ENCODE measurements around the gene TMC6.

Gene TMC6

GRCh38 chr17:78105101-78105500 lies 23.5 kb downstream of the TMC6 start:
- no peak overlapping the region for H3K4me3 ChIP-seq (ENCODE audit: control insufficient read depth, low read depth, low read length)
- no peak for DNase-seq (ENCODE audit: low read depth)
- TF ChIP-seq CTCF (conservative IDR thresholded peaks at IDR 0.05; ENCODE audit: control insufficient read depth, insufficient read depth, low read depth, low read length) = no peak

- no peak for DNase-seq (ENCODE audit: low read depth)
- no peak overlapping the region for H3K4me3 ChIP-seq (ENCODE audit: control insufficient read depth, low read depth, low read length)
- no peak for TF ChIP-seq CTCF (conservative IDR thresholded peaks at IDR 0.05; ENCODE audit: control insufficient read depth, insufficient read depth, low read depth, low read length)
Observed at GRCh38 chr17:78104540-78104941, 24.0 kb downstream of the TMC6 start.

- no peak for TF ChIP-seq CTCF (conservative IDR thresholded peaks at IDR 0.05; ENCODE audit: control insufficient read depth, insufficient read depth, low read depth, low read length)
- no peak for DNase-seq (ENCODE audit: low read depth)
Observed at GRCh38 chr17:78103311-78103710, 25.2 kb downstream of the TMC6 start.

GRCh38 chr17:78101542-78101941 lies 27.0 kb downstream of the TMC6 start:
- H3K4me3 ChIP-seq (ENCODE audit: control insufficient read depth, low read depth, low read length) = no peak overlapping the region
- no peak for TF ChIP-seq CTCF (conservative IDR thresholded peaks at IDR 0.05; ENCODE audit: control insufficient read depth, insufficient read depth, low read depth, low read length)
- no peak for DNase-seq (ENCODE audit: low read depth)

More at GRCh38 chr17:78103311-78103710, 25.2 kb downstream of the TMC6 start:
- no peak overlapping the region for H3K4me3 ChIP-seq (ENCODE audit: control insufficient read depth, low read depth, low read length)

- TF ChIP-seq CTCF (conservative IDR thresholded peaks at IDR 0.05; ENCODE audit: control insufficient read depth, insufficient read depth, low read depth, low read length) = no peak
- no peak overlapping the region for H3K4me3 ChIP-seq (ENCODE audit: control insufficient read depth, low read depth, low read length)
- no peak for DNase-seq (ENCODE audit: low read depth)
Observed at GRCh38 chr17:78101112-78101511, 27.4 kb downstream of the TMC6 start.

GRCh38 chr17:78096093-78096492 lies 32.5 kb downstream of the TMC6 start:
- TF ChIP-seq CTCF (conservative IDR thresholded peaks at IDR 0.05; ENCODE audit: control insufficient read depth, insufficient read depth, low read depth, low read length) = no peak
- no peak overlapping the region for H3K4me3 ChIP-seq (ENCODE audit: control insufficient read depth, low read depth, low read length)
- DNase-seq (ENCODE audit: low read depth) = no peak

- no peak for DNase-seq (ENCODE audit: low read depth)
- TF ChIP-seq CTCF (conservative IDR thresholded peaks at IDR 0.05; ENCODE audit: control insufficient read depth, insufficient read depth, low read depth, low read length) = no peak
- H3K4me3 ChIP-seq (ENCODE audit: control insufficient read depth, low read depth, low read length) = no peak overlapping the region
Observed at GRCh38 chr17:78095035-78095434, 33.5 kb downstream of the TMC6 start.
